HepG2 (cell line): ENCODE results near the gene FAM167B. TPM values are rescaled to one million over a fixed set of nuclear protein-coding genes. Genes with fewer than 3 reads are reported as not detected.

Experiments
- ATF2 ChIP-seq: sonication (generic); formaldehyde crosslinking; IDR thresholded peaks from 2 replicates; pipeline ENCODE4 v1.4.0; 2020; ENCODE audit warnings: missing genetic modification reagents
- HCFC1 ChIP-seq: fragments of 150-350 bp; IDR thresholded peaks from 2 replicates; pipeline ENCODE4 v1.6.1; 2014; ENCODE audit warnings: low read depth, low read length
- MTF1 ChIP-seq: sonication (generic); formaldehyde crosslinking; IDR thresholded peaks from 2 replicates; pipeline ENCODE4 v1.5.0; 2020; ENCODE audit warnings: missing genetic modification reagents
- NR1H2 ChIP-seq: sonication (generic); formaldehyde crosslinking; IDR thresholded peaks from 2 replicates; pipeline ENCODE4 v1.8.1; 2022; ENCODE audit warnings: low read depth, missing genetic modification reagents, borderline replicate concordance
- ZBTB40 ChIP-seq, 2 experiments: fragments of 450-650 bp in 1 of 2; sonication (generic) in 1 of 2; formaldehyde crosslinking in 1 of 2; IDR thresholded peaks; 2 replicates each; pipeline versions ENCODE4 v1.6.1 to v1.8.0; 2016 to 2022; ENCODE audit warnings: antibody characterized with exemption in 1 of 2, mild to moderate bottlenecking in 1 of 2, missing genetic modification reagents in 1 of 2
- ZNF18 ChIP-seq: sonication (generic); formaldehyde crosslinking; IDR thresholded peaks from 2 replicates; pipeline ENCODE4 v1.8.0; 2022; ENCODE audit warnings: mild to moderate bottlenecking, missing genetic modification reagents; ENCODE audit not compliant: insufficient replicate concordance
- ZNF639 ChIP-seq: conservative IDR thresholded peaks from 2 replicates; pipeline ENCODE4 v1.6.1; 2018; ENCODE audit warnings: missing genetic modification reagents
- ZNF746 ChIP-seq: sonication (generic); formaldehyde crosslinking; IDR thresholded peaks from 2 replicates; pipeline ENCODE4 v1.8.0; 2022; ENCODE audit warnings: mild to moderate bottlenecking, missing genetic modification reagents
- polyA plus RNA-seq, 8 experiments: library from polyadenylated mRNA; depleted of rRNA in 3 of 8; stranded (reverse) in 7 of 8; unstranded in 1 of 8; fragments of >200 nt; fragmentation: Illumina TruSeq in 4 of 8; extraction: Trizol in 4 of 8; gene quantifications; 2 replicates each; pipeline versions ENCODE4 v1.2.1 to v1.2.3, GENCODE V29; 2011 to 2016; ENCODE audit warnings: low read depth in 4 of 8, missing spikeins in 1 of 8, mixed read lengths in 1 of 8; ENCODE audit not compliant: insufficient read depth in 1 of 8
- total RNA-seq, 5 experiments: library from RNA; depleted of rRNA; stranded (reverse); fragments of >200 nt; fragmentation: Illumina TruSeq; extraction: Trizol; gene quantifications; 2 replicates each; pipeline ENCODE4 v1.2.3, GENCODE V29; 2016; ENCODE audit warnings: low read depth in 1 of 5
- TF ChIP-seq, protein P1 (sequence below): sonication (generic); formaldehyde crosslinking; IDR thresholded peaks from 2 replicates; pipeline ENCODE4 v1.4.0; 2020; ENCODE audit warnings: missing genetic modification reagents, borderline replicate concordance

The FAM167B gene
- total and polyA plus RNA-seq, 2 of the 13 experiments (the other 11 are each of a cell fraction or from before 2014, with no cell fraction given) = 0.15 to 0.70 TPM

- TF ChIP-seq MTF1 (CRISPR knock-in tag) = no peak
- TF ChIP-seq HCFC1 = peak; percentile 30; the same call in 1 of the 2 replicates
- TF ChIP-seq, protein P1, sequence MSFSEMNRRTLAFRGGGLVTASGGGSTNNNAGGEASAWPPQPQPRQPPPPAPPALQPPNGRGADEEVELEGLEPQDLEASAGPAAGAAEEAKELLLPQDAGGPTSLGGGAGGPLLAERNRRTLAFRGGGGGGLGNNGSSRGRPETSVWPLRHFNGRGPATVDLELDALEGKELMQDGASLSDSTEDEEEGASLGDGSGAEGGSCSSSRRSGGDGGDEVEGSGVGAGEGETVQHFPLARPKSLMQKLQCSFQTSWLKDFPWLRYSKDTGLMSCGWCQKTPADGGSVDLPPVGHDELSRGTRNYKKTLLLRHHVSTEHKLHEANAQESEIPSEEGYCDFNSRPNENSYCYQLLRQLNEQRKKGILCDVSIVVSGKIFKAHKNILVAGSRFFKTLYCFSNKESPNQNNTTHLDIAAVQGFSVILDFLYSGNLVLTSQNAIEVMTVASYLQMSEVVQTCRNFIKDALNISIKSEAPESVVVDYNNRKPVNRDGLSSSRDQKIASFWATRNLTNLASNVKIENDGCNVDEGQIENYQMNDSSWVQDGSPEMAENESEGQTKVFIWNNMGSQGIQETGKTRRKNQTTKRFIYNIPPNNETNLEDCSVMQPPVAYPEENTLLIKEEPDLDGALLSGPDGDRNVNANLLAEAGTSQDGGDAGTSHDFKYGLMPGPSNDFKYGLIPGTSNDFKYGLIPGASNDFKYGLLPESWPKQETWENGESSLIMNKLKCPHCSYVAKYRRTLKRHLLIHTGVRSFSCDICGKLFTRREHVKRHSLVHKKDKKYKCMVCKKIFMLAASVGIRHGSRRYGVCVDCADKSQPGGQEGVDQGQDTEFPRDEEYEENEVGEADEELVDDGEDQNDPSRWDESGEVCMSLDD (CRISPR knock-in tag) = no peak
- TF ChIP-seq ZNF639 (CRISPR knock-in tag) = no peak
- no peak for TF ChIP-seq ZBTB40 (IDR thresholded peaks at IDR 0.05)
- no peak; the same call in 1 of the 2 replicates for TF ChIP-seq ZBTB40 (CRISPR knock-in tag; IDR thresholded peaks at IDR 0.05)
- no peak for TF ChIP-seq ZNF746 (CRISPR knock-in tag)
- no peak for TF ChIP-seq ZNF18 (CRISPR knock-in tag)
- peak; percentile 71 for TF ChIP-seq ATF2 (CRISPR knock-in tag)
- no peak for TF ChIP-seq NR1H2
Measured at GRCh38 chr1:32205401-32206370, 41.3 kb upstream of the FAM167B start, which contains the start of gene IQCC (continued).
